Midbrain (tissue), 1 donor: ENCODE data around the gene USH1C.

Experiments
- DNase-seq: peaks from one replicate; lab custom pipeline; 2025; lab: John Stamatoyannopoulos, UW

Gene USH1C

DNA sequence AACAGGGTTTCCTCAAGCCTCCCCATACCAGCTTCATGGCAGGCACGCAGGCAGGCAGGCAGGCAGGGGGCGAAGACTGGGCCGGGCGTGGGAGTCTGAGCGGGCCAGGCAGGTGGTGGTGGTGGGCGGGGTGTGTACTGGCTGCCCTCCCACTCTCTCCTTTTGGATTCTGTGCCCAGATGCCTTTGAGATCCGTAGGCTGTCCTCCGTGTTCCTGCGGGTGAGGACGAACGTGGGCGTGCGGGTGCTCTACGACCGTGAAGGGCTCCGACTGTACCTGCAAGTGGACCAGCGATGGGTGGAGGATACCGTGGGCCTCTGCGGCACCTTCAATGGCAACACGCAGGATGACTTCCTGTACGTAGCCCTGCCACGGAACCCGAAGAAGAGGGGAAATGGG, 25.8 kb upstream of the USH1C start:
- DNase-seq, result no peak

DNA sequence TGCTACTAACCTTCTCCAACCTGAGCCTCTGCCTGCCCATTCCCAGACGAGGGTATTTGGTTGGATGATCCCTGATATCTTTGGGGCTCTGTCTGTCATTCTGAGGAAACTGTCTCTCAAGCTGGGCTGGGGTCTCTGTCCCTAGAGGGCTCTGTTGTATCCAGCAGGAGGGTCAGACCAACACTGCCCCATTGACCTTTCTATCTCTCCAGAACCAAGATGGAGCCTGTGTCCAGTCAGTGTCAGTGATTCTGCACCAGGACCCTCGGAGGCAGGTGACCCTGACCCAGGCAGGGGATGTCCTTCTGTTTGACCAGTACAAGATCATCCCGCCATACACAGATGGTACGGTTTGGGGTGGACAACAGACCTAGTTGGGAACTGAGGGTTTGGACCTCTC, 24.7 kb upstream of the USH1C start:
- DNase-seq, result no peak

DNA sequence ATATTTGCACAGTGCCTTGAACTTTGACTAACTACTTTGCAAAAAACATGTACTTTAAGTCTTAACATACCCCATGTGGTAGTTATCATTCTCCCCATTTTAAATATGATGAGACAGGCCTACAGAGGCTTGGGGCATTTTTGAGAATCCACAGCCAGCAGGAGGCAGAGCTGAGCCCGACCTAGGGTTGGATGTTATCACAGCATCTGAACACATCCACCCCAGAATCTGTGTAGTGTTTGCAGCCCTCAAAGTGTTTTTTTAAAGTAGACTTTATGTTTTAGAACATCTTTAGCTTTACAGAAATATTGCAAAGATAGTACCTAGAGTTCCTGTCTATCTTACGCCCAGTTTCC, 20.4 kb upstream of the USH1C start:
- no peak for DNase-seq

DNA sequence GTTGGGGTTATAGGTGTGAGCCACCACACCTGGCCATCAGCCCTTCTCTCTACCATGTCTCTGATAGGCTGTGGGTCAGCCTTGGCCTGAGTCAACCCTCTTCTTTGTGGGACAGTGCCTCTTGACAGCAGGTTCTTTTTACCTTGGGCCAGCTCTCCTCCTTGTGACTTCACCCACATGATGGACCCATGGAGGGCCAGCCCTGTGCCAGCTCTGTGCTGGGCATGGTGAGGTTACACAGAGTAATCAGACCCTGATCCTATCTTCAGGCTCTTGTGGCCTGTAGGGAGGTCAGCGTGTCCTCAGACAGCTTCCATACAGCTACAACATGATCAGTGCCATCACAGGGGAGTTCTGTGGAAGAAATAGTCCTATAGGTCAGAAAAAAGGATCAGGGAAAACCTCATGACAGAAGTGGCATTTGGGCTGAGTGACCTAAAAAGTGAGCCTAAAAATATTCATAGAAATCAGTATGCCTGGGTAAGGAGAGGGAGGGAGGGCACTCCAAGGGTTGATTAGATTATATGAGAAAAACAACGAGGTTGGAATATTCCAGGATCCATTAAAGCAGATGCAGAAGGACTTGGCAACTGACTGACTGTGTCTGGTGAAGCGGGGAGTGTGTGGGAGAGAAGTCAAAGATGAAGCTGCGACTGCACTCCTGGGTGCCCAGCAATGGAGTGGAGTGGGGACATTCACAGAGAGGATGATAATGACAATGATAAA, 19.9 kb upstream of the USH1C start:
- DNase-seq, result no peak

DNA sequence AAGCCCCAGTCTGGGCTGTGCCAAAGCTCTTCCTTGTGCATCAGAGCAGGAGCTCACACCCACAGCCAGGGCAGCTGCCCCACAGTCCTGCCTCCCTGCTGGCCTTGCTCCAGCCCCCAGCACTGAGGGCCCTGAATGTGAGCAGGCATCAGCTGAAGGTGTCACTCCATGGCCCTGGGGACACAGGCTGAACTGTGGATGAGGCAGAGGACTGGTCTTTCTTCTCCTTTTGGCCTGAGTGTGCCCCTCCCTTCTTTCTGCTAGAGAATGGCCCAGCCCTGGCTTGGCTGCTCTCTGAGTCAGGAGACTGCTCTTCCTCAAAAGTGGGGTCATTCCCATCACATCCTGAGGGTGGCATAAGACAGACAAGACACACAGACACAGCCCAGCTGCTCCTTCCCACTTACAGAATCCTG, 19.0 kb upstream of the USH1C start:
- DNase-seq, result no peak

DNA sequence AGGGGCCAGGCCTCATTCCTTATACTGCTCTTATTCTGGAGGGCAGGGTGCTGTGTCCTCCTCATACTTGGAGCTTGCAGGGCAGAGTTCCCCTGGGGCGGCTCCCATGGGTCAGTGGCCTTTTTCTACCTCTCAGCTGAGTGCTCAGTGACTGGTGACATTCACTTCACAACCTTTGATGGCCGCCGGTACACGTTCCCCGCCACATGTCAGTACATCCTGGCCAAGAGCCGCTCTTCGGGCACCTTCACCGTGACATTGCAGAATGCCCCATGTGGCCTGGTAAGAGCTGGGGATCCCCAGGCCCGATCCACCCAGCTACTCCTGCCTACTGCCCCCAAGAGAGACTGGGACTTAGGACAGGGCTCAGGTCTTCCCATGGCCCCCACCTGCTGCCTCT, 17.3 kb upstream of the USH1C start:
- no peak for DNase-seq

DNA sequence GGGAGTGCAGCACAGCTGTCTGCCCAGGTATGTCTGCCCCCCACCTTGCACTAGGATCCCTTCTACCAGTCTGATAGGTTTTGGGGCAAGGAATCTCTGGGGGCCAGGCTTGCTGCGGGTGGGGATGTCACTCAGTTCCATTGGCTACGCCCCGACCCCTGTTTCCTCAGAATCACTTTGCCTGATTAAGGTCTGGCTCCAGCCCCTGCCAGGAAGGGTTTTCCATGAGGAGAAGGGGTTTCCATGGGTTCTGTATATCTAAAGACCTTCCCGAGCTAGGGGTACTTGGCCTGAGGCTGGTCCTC, 16.8 kb upstream of the USH1C start:
- DNase-seq, result no peak

DNA sequence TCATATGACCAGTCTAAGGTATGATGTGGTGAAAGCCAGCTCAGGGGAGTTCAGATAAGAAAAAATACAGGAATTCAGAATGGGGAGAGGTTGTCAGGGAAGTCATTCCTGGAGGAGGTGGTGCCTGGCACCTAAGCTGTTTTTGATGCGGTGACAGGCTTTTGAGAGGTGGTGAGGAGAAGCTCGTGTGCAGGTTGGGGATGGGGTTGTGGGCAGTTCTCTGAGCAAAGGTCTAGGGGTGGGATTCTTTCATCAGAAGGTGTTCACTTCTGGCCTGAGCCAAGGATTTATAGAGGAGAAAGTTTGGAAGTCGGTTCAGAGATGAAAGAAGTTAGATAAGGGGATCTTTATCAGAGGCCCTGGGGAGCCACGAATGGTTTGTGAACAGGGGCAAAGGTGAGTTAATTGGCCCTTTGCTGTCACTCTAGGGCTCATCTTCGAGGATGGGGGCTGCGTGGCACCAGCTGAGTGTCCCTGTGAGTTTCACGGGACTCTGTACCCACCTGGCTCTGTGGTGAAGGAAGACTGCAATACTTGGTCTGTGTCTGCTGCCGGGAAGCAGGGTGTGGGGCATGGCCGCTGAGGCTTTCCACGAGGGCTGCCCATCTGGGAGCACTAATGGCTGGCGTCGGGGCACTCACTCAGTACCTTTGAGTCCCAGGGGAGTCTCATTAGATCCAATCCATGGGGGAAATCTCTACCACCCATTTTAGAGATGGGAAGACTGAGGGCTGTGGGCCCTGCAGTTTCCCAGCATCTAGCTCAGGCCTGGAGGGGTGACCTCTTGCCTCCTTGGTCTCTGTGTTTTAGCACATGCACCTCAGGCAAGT, 16.3 kb upstream of the USH1C start:
- no peak for DNase-seq

DNA sequence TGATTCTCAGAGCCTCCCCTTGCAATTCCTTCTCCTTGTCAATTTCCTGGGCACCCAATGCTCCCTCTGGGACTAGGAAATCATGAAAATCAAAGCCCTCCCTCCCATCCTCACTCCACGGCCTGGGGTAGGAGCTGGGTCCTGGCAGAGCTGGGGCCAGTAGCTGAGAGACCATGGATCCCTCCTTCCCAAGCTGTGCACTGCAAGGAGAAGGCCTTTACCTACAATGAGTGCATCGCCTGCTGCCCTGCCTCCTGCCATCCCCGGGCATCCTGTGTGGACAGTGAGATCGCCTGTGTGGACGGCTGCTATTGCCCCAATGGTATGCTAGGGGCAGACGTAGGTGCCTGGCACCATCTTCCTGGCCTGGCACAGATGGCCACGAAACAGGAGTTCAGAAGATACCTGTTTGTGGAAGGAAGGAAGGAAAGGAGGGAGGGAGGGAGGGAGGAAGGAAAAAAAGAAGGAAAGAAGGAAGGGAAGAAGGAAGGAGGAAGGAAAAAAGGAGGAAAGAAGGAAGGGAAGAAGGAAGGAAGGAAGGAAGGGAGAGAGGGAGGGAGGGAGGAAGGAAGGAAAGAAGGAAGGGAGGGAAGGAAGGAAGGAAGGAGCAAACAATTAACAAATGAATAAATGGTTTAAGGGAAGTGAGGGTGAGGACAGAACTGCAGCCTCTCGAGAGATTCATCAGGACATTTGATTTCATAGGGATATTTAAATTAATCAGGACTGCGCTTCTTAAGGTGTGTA, 15.3 kb upstream of the USH1C start:
- no peak for DNase-seq

DNA sequence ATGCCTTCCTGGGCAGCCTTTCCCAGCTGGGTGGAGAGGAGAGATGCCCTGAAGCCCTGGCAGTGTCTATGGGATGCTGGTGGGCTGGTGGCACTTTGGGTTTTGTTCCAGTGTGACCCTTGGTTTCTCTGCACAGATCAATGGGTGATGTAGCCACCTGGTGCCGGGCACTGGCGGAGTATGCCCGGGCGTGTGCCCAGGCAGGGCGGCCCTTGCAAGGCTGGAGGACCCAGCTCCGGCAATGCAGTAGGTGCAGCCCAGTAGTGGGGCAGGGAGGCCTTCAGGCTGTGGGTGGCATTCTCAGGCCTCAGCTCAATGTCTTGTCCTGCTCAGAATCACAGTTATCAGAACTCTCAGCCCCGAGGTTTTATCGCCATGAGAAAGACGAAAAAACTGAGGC, 14.7 kb upstream of the USH1C start:
- DNase-seq, result no peak

DNA sequence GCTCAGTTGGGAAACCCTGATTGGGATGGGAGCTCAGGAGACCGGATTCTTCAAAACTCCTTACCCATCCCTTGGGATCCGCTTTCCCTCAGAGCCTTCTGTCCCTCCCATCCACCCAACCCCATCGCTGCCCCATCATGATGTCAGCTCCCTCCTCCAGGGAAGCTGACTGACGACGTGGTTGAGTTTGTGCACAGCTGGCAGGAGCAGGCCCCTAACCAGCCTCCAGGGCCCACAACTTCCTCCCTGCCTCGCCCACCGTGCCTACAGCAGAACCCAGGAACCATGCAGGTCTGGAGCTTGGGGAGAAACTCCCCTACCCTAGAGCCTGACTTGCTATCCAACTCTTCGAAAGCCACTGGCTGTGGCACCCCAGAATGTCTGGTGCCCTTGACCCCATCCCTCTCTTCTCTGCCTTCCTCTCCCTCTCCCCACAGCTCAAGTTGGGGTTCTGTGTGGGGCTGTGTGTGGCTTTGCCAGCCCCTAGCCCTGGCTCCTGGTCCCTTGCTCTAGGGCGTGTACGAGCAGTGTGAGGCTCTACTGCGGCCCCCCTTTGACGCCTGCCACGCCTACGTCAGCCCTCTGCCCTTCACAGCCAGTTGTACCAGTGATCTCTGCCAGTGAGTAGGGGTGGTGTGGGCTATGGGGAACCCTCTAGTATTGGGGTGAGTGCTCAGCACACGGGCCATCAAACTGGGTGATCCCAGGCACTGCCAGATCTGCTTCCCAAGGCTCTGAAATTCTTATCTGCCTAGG, 14.0 kb upstream of the USH1C start:
- no peak for DNase-seq

DNA sequence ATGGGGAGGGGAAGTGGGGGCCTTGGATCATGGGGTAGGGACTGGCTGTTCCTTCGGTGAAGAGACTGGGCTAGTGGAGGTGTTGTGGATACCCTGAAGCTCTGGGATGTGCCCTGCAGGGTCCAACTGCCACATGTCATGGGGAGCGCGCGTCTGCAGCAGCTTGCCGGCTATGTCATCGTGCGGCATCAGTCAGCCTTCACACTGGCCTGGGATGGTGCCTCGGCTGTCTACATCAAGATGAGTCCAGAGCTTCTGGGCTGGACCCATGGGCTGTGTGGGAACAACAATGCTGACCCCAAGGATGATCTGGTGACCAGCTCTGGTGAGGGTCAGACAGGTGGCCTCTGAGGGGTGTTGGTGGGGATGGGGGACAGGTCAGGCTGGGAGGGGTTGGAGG, 12.8 kb upstream of the USH1C start:
- no peak for DNase-seq

DNA sequence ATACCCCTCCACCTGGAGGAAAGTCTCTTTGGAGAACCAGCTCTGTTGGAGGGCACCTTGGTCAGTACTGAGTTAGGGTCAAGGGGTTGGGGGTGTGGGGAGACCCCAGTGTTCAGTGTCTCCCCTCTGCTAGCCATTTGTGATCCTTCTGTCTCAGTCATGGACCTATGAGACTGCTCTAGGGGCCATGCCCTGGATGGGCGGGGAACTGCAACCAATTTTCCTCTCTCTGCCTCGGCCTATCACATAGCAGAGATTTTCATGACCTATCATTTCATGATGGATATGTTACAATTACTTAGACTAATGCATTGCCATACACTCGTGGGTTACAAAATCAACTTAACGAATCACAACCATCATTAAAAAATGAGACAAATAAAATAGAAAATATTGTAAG, 10.3 kb upstream of the USH1C start:
- DNase-seq, result no peak

DNA sequence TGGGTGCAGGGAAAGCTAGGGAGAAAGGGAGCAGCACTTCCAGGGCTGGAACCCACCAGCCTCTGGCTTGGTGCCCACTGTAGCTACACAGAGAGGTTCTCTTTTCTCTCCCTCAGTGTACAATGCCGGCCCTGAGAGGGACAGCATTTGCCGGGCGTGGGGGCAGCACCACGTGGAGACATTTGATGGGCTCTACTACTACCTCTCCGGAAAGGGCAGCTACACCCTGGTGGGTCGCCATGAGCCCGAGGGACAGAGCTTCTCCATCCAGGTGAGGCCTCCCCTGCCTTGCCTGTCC, 9.0 kb upstream of the USH1C start:
- DNase-seq, result no peak

DNA sequence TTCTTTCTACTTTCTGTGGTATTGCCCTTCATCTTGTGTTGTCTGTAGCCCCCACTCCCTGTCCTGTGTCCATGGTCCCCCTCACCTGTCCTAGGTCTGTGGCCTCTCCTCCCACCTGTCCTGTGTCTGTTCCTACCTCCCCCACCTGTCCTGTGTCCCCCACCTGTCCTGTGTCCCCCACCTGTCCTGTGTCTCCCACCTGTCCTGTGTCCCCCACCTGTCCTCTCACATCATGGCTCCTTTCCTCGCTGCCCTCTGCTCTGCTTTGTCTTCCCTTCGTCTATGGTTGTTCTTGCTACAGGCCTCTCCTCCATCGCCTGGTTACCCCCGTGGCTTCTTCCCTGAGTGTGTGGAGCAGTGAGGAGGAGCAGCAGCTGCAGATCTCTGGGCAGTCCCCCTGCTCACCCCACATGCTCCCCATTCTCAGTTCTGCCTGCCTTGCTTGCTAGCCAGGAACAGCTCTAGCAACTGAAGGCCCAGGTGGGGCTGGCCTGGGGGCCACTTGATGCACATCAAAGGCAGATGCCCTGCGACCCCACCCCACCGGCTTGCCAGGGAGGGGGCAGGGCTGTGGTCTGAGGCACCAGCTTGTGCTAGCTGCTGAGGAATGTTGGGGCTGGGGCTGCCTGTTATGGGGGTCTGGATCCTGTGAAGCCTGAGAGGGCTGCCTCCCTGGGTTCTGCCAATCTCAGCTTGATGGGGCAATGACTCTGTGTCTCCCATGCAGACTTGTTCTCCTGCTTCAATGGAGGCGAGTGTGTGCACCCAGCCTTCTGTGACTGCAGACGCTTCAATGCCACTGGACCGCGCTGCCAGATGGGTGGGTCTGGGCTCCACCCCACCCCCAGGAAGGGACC, 8.4 kb upstream of the USH1C start:
- no peak for DNase-seq

DNA sequence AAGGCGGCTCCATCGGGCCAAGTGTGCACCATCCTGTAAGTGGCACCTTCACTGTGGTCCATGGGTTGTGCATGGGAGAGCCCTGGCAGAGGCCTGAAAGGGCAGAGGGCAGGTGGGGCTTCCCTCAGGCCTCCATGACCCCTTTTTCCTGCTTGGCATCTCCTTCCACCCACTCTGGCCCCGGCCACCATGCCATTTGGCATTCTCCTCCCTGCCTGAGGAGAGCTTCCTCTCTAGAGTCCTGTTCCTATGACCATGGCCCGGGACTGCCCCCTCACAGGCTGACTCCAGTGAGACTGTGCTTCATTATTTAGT, 7.8 kb upstream of the USH1C start:
- DNase-seq, result no peak

DNA sequence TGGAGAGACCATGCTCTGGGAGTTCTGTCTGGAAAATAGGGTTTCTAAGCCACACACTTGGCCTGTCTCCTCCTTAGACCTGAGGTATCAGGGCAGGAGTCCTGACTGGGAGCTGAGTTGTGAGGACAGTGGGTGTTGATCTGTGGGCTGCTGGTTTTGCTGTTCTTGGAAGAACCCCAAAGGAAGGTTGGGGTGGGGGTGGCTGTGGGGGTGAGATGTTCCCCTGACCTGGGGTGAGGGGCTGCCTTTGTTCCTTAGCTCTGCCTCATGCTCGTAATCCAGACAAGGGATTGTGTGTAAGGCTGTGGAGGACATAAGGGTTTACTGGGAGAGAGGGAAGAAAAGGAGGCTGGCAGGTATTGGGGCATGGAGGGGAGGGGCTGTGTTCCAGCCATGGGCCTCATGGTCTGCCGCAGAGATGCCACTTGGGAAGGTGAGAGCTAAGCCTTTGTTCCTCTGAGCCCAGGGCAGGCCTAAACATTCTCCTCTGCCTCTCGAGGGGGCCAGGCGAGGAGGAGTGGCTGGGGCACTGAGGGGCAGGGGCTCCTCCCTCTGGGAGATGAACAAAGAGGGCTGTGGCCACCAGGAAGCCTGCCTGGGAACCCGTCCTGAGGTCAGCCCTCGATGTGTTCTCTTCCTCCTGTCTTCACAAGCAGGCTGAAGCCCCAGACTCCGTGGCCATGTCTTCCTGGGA, 7.3 kb upstream of the USH1C start:
- DNase-seq, result no peak

DNA sequence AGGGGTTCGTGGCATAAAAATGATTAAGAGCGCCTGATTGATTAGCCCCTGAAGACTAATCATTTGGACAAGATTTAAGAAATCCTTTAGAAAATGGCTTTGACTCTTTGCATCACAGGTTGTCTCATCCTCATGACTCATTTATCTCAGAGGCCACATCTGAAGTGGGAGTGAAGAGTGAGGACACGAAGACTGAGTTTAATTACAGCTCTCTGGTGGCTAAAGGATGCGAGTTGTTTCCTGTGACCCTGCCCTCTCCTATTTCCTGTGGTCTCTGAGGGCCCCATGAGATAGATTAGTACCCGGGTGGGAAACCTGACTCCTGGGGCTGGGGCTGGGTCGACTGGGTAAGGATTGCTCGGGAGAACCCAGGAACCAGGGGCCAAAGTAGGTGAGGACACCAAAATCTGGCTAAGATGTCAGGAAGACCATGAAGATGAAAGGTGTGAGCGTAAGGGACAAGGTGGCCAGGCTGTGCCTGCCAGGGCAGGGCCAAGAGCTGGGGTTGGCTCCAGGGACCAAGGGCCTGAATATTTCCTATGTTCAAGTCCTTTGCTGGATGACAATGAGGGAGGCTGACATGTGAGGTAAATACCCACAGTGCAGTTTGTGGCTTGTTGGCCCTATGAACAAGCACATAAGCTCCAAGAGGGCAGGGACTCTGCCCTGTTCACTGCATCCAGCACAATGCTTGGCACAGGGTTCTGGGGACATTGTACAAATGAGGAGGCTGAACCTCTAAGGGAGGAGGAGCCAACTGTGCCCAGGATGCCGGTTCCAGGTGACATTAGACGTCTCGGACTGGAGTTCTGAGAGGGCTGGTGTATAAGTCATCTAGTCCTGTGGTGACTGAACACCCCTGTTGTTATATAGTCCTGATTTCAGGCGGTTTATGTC, 6.5 kb upstream of the USH1C start:
- DNase-seq, result no peak

DNA sequence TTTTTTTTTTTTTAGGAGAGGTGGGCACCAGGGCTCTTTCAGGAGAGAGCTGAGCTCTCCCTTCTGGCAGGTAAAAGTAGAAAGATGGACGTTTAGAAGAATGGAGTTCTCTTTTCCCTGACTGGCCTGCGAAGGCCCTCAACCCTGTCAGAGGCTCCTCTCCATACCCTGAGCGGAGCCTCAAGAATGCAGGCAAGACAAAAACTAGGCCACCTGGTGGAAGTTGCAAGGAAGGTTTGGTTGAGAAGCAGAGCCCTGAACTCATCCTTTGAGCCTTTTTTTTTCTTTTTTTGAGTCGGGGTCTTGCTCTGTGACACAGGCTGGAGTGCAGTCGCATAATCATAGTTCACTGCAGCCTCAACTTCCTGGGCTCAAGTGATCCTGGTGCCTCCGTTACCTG, 4.2 kb upstream of the USH1C start:
- no peak for DNase-seq

DNA sequence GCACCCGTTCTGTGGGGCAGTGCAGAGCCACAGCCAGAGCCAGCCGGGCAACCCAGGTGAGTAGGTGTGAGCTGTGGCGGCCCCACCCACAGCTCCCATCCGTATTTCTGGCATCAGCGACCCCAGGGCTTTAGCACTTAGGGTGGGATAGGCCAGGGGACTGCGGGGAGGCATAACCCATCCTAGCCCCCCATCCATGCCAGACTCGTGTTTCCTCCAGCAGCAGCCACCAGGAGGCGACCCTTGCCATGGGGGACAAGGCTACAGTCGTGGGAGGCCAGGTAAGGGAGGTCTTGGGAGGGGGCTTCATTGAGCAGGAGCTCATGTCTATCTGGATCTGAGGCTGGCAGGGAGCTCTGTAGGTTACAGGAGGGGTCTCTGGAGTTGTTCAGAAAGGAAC, 3.7 kb upstream of the USH1C start:
- no peak for DNase-seq
